ENCODE results near the gene PAAF1.

- TF ChIP-seq MAZ (IDR thresholded peaks at IDR 0.05; ENCODE audit: borderline replicate concordance, low read depth, low read length) (no peak), POLR2A (IDR thresholded peaks at IDR 0.05; ENCODE audit: low read length) (no peak), CTCF (IDR thresholded peaks at IDR 0.05) (no peak), SMC3 (IDR thresholded peaks at IDR 0.05) (no peak), NR3C1 (IDR thresholded peaks at IDR 0.05) (no peak), HMGXB4 (CRISPR knock-in tag; IDR thresholded peaks at IDR 0.05; ENCODE audit: borderline replicate concordance) (no peak), CHD2 (IDR thresholded peaks at IDR 0.05; ENCODE audit: low read length, partially characterized antibody) (no peak)
These were observed 39.6 kb downstream of the PAAF1 start for GRCh38 chr11:73916435-73916834.

All from A549 (cell line).